ENCODE results near the gene RAB3A.
"Not testable (repeated sequence)": the region's sequence is repeated elsewhere in the genome, so short reads cannot be mapped to it uniquely, and the experiment has no call there.

- TF ChIP-seq, protein P1, sequence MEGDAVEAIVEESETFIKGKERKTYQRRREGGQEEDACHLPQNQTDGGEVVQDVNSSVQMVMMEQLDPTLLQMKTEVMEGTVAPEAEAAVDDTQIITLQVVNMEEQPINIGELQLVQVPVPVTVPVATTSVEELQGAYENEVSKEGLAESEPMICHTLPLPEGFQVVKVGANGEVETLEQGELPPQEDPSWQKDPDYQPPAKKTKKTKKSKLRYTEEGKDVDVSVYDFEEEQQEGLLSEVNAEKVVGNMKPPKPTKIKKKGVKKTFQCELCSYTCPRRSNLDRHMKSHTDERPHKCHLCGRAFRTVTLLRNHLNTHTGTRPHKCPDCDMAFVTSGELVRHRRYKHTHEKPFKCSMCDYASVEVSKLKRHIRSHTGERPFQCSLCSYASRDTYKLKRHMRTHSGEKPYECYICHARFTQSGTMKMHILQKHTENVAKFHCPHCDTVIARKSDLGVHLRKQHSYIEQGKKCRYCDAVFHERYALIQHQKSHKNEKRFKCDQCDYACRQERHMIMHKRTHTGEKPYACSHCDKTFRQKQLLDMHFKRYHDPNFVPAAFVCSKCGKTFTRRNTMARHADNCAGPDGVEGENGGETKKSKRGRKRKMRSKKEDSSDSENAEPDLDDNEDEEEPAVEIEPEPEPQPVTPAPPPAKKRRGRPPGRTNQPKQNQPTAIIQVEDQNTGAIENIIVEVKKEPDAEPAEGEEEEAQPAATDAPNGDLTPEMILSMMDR (IDR thresholded peaks at IDR 0.05): not testable (repeated sequence)
- not testable (repeated sequence) for TF ChIP-seq POLR2AphosphoS5, POLR2A (IDR thresholded peaks at IDR 0.05)
Measured at GRCh38 chr19:18159059-18159616, 44.7 kb downstream of the RAB3A start.

Measured in prostate gland (tissue), 2 donors.